ENCODE results near the gene UVRAG.

Gene UVRAG

GRCh38 chr11:76083563-76084451 is 268.8 kb downstream of the UVRAG start:
- no peak for DNase-seq

GRCh38 chr11:76085270-76085669 is 270.3 kb downstream of the UVRAG start:
- DNase-seq: no peak

GRCh38 chr11:76086743-76087635 is 272.0 kb downstream of the UVRAG start:
- no peak for DNase-seq

- no peak for DNase-seq
Observed at GRCh38 chr11:76087749-76088148, 272.7 kb downstream of the UVRAG start.

- DNase-seq: no peak
Observed at GRCh38 chr11:76088511-76088910, 273.5 kb downstream of the UVRAG start.

- no peak for DNase-seq
Observed at GRCh38 chr11:76090174-76090573, 275.2 kb downstream of the UVRAG start.

GRCh38 chr11:76090821-76091220 is 275.8 kb downstream of the UVRAG start:
- DNase-seq: no peak

GRCh38 chr11:76094740-76095139 is 279.7 kb downstream of the UVRAG start:
- no peak for DNase-seq

- DNase-seq: no peak
Observed at GRCh38 chr11:76095891-76096290, 280.9 kb downstream of the UVRAG start.

GRCh38 chr11:76096552-76096951 is 281.5 kb downstream of the UVRAG start:
- no peak for DNase-seq

GRCh38 chr11:76102802-76103201 is 287.8 kb downstream of the UVRAG start:
- DNase-seq: no peak

GRCh38 chr11:76103460-76103859 is 288.4 kb downstream of the UVRAG start:
- DNase-seq: no peak

GRCh38 chr11:76104285-76104684 is 289.3 kb downstream of the UVRAG start:
- DNase-seq: no peak

GRCh38 chr11:76105637-76106036 is 290.6 kb downstream of the UVRAG start:
- DNase-seq: no peak

- no peak for DNase-seq
Observed at GRCh38 chr11:76107971-76108370, 293.0 kb downstream of the UVRAG start.

GRCh38 chr11:76114238-76114637 is 299.2 kb downstream of the UVRAG start:
- DNase-seq: no peak

- no peak for DNase-seq
Observed at GRCh38 chr11:76115555-76115954, 300.5 kb downstream of the UVRAG start.

GRCh38 chr11:76119032-76119431 is 304.0 kb downstream of the UVRAG start:
- DNase-seq: no peak

- DNase-seq: no peak
Observed at GRCh38 chr11:76119779-76120178, 304.8 kb downstream of the UVRAG start.

GRCh38 chr11:76120513-76121101 is 305.6 kb downstream of the UVRAG start:
- no peak for DNase-seq

GRCh38 chr11:76123248-76123647 is 308.2 kb downstream of the UVRAG start:
- no peak for DNase-seq

GRCh38 chr11:76124905-76125770 is 310.1 kb downstream of the UVRAG start:
- DNase-seq: no peak
